ENCODE results near the gene PLCB2.
A peak's percentile ranks its signal among the peaks of the same experiment; 100 is the strongest.

The PLCB2 gene

GRCh38 chr15:40264321-40265153 lies 43.2 kb downstream of the PLCB2 start:
- in situ Hi-C loops (cut with MboI; ENCODE audit: low sequenced_read_pairs) = loop anchor here (25.0 kb wide), 1 partner anchor 477 kb away; the partner anchor contains the start of gene FSIP1
- Histone ChIP-seq H3K9me3 (no peaks in the 10 kb centered on the region), H3K27me3 (ENCODE audit: low read depth) (no peaks in the 10 kb centered on the region), H3K4me1 (no peaks in the 10 kb centered on the region), H3K36me3 (replicated peaks) (no peaks in the 10 kb centered on the region), H3K4me3 (no peak overlapping the region)
- no peak for DNase-seq (ENCODE audit: low spot score in 2 of 2)

GRCh38 chr15:40263024-40263754 lies 44.5 kb downstream of the PLCB2 start:
- no peak overlapping the region for H3K4me3 ChIP-seq
- H3K4me1 ChIP-seq = no peaks in the 10 kb centered on the region
- no peaks in the 10 kb centered on the region for H3K9me3 ChIP-seq
- DNase-seq (ENCODE audit: low spot score in 2 of 2) = no peak
- H3K27me3 ChIP-seq (ENCODE audit: low read depth) = no peaks in the 10 kb centered on the region
- in situ Hi-C loops (cut with MboI; ENCODE audit: low sequenced_read_pairs) = loop anchor here (25.0 kb wide), 1 partner anchor 476 kb away; the partner anchor contains the start of gene FSIP1
- no peaks in the 10 kb centered on the region for H3K36me3 ChIP-seq (replicated peaks)

- Histone ChIP-seq H3K4me1 (no peaks in the 10 kb centered on the region), H3K4me3 (no peak overlapping the region), H3K36me3 (replicated peaks) (no peaks in the 10 kb centered on the region), H3K9me3 (no peaks in the 10 kb centered on the region), H3K27me3 (ENCODE audit: low read depth) (no peaks in the 10 kb centered on the region)
- in situ Hi-C loops (cut with MboI; ENCODE audit: low sequenced_read_pairs) = loop anchor here (25.0 kb wide), 1 partner anchor 472 kb away; the partner anchor contains the start of gene FSIP1
- DNase-seq (ENCODE audit: low spot score in 2 of 2) = no peak
Observed at GRCh38 chr15:40259021-40259420, 48.7 kb downstream of the PLCB2 start.

- Histone ChIP-seq H3K4me1 (no peaks in the 10 kb centered on the region), H3K9me3 (no peaks in the 10 kb centered on the region), H3K27me3 (ENCODE audit: low read depth) (no peaks in the 10 kb centered on the region), H3K36me3 (replicated peaks) (no peaks in the 10 kb centered on the region), H3K4me3 (no peak overlapping the region)
- in situ Hi-C loops (cut with MboI; ENCODE audit: low sequenced_read_pairs) = loop anchor here (25.0 kb wide), 1 partner anchor 471 kb away; the partner anchor contains the start of gene FSIP1
- DNase-seq (ENCODE audit: low spot score in 2 of 2) = no peak
Observed at GRCh38 chr15:40258544-40258943, 49.2 kb downstream of the PLCB2 start.

DNA sequence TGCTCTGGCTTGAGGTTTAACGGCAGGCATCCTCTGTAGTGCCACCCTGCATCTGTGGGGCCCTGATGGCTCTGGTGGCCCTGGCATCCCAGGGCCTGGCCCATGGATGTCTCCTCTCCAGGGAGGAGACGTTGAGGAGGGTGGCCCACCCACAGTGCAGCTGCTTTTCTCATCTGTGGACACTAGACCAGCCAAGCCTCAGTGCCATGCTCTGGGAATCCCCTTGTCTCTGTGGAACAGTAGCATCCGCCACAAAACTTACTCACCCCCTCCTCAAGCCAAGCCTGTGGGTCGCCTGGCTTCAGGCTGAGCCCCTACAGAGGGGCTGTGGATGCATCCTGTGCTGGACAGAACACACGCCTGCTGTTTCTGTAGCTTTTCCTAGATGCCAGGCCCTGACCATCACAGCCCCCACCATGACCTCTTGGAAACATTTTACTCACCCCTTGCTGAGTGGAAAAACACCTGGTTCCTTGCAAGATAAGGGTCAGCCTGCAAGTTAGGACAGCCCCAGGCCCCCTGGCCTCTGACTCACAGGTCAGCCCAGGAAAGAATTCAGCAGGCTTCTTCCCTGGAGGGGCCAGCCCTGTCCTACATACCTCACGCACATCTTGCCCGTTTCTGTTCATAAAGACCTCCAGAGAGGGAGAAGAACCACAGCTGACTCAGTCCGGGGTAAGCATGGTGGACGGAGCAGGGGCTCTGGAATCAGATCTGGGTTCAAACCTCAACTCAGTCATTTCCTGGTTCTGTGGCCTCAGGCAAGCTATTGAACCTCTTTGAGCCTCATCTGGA lies 49.9 kb downstream of the PLCB2 start:
- Histone ChIP-seq H3K36me3 (replicated peaks) (no peaks in the 10 kb centered on the region), H3K9me3 (no peaks in the 10 kb centered on the region), H3K27me3 (ENCODE audit: low read depth) (no peaks in the 10 kb centered on the region), H3K4me1 (peaks cover 5% of the 10 kb centered on the region), H3K4me3 (no peak overlapping the region)
- in situ Hi-C loops (cut with MboI; ENCODE audit: low sequenced_read_pairs) = loop anchor here (25.0 kb wide), 1 partner anchor 471 kb away; the partner anchor contains the start of gene FSIP1
- DNase-seq (ENCODE audit: low spot score in 2 of 2) = no peak

DNA sequence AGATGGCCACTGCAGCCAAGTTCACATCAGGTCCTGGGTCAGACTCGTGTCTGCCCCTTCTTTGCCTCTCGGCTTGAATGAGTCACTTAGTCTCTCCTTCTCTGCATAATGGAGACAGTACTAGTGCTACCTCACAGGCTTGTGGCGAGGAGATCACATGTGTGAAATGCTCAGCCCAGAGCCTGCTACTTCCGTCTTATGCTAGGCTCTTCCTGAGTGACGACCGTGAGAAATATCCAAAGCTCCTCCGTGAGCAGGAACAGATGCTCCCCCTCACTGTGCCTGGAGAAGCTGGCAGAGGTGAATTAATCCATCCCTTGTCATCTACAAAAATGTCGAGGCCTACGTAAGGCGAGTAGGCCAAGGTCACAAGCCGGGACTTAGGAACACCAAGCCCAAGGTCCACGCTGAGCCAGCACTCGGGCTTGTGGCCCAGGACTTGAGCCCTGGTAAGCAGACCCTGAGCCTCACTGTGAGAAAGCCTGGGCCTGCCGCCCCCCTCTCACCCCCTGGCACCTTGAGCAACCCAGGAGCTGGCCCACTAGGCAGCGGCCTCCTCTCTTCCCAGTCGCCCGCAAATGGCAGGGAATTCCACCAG lies 51.0 kb downstream of the PLCB2 start:
- in situ Hi-C loops (cut with MboI; ENCODE audit: low sequenced_read_pairs) = loop anchor here (25.0 kb wide), 1 partner anchor 469 kb away; the partner anchor contains the start of gene FSIP1
- DNase-seq (ENCODE audit: low spot score in 2 of 2) = no peak

GRCh38 chr15:40255033-40255432 lies 52.7 kb downstream of the PLCB2 start:
- Histone ChIP-seq H3K9me3 (no peaks in the 10 kb centered on the region), H3K4me3 (no peak overlapping the region), H3K4me1 (peaks cover 8% of the 10 kb centered on the region), H3K36me3 (replicated peaks) (no peaks in the 10 kb centered on the region), H3K27me3 (ENCODE audit: low read depth) (no peaks in the 10 kb centered on the region)
- no peak for DNase-seq (ENCODE audit: low spot score in 2 of 2)
- in situ Hi-C loops (cut with MboI; ENCODE audit: low sequenced_read_pairs) = loop anchor here (25.0 kb wide), 1 partner anchor 468 kb away; the partner anchor contains the start of gene FSIP1

More for the DNA sequence above, 51.0 kb downstream of the PLCB2 start:
- Histone ChIP-seq H3K9me3 (no peaks in the 10 kb centered on the region), H3K4me1 (peaks cover 8% of the 10 kb centered on the region), H3K36me3 (replicated peaks) (no peaks in the 10 kb centered on the region), H3K4me3 (no peak overlapping the region), H3K27me3 (ENCODE audit: low read depth) (no peaks in the 10 kb centered on the region)

- in situ Hi-C loops (cut with MboI; ENCODE audit: low sequenced_read_pairs) = loop anchor here (25.0 kb wide), 1 partner anchor 467 kb away; the partner anchor contains the start of gene FSIP1
- Histone ChIP-seq H3K27me3 (ENCODE audit: low read depth) (no peaks in the 10 kb centered on the region), H3K9me3 (no peaks in the 10 kb centered on the region), H3K4me3 (no peak overlapping the region), H3K4me1 (peaks cover 8% of the 10 kb centered on the region), H3K36me3 (replicated peaks) (no peaks in the 10 kb centered on the region)
- DNase-seq (ENCODE audit: low spot score in 2 of 2) = no peak
Observed at GRCh38 chr15:40254452-40254851, 53.3 kb downstream of the PLCB2 start.

- H3K36me3 ChIP-seq (replicated peaks) = no peaks in the 10 kb centered on the region
- H3K27me3 ChIP-seq (ENCODE audit: low read depth) = no peaks in the 10 kb centered on the region
- in situ Hi-C loops (cut with MboI; ENCODE audit: low sequenced_read_pairs) = loop anchor here (25.0 kb wide), 1 partner anchor 466 kb away; the partner anchor contains the start of gene FSIP1
- H3K4me3 ChIP-seq = peak overlapping the region; percentile 28
- DNase-seq (ENCODE audit: low spot score in 2 of 2) = no peak
- no peaks in the 10 kb centered on the region for H3K9me3 ChIP-seq
- peaks cover 8% of the 10 kb centered on the region for H3K4me1 ChIP-seq
Observed at GRCh38 chr15:40253167-40253790, 54.5 kb downstream of the PLCB2 start.

GRCh38 chr15:40252438-40253166 lies 55.1 kb downstream of the PLCB2 start:
- in situ Hi-C loops (cut with MboI; ENCODE audit: low sequenced_read_pairs) = loop anchor here (25.0 kb wide), 1 partner anchor 465 kb away; the partner anchor contains the start of gene FSIP1
- Histone ChIP-seq H3K4me1 (peaks cover 8% of the 10 kb centered on the region), H3K27me3 (ENCODE audit: low read depth) (no peaks in the 10 kb centered on the region), H3K9me3 (no peaks in the 10 kb centered on the region), H3K36me3 (replicated peaks) (no peaks in the 10 kb centered on the region), H3K4me3 (peak overlapping the region; percentile 28)
- DNase-seq (ENCODE audit: low spot score in 2 of 2) = peak in 1 of 2 experiments; percentile 58

DNA sequence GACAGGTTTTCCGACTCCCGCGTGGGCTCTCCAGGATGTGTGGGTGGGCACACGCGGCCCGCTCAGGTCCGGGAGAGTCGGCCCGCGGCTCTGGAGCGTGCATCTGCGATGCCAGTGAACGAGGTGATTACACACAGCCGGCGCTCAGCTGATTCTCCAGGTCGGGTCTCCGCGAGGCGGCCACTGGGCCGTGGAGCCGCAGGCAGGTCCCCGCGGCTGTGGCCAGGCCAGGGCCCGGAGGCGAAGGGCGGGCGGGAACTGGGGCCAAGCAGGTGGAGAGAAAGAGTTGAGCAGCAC lies 55.6 kb downstream of the PLCB2 start:
- peaks cover 8% of the 10 kb centered on the region for H3K4me1 ChIP-seq
- no peak for DNase-seq (ENCODE audit: low spot score in 2 of 2)
- in situ Hi-C loops (cut with MboI; ENCODE audit: low sequenced_read_pairs) = loop anchor here (25.0 kb wide), 1 partner anchor 465 kb away; the partner anchor contains the start of gene FSIP1
- H3K27me3 ChIP-seq (ENCODE audit: low read depth) = no peaks in the 10 kb centered on the region
- no peaks in the 10 kb centered on the region for H3K36me3 ChIP-seq (replicated peaks)
- no peak overlapping the region for H3K4me3 ChIP-seq
- H3K9me3 ChIP-seq = no peaks in the 10 kb centered on the region
